ENCODE results near the gene IFI6.
"Not testable (repeated sequence)": the region's sequence is repeated elsewhere in the genome, so short reads cannot be mapped to it uniquely, and the experiment has no call there.

Gene IFI6

GRCh38 chr1:27627061-27627460 is 44.9 kb downstream of the IFI6 start:
- in situ Hi-C loops (cut with HindIII; ENCODE audit: low pct_unique_long_range_greater_than_20kb, low sequenced_read_pairs), result no loop called here
- TF ChIP-seq JUND (IDR thresholded peaks at IDR 0.05; ENCODE audit: low read depth), result no peak
- no peak for DNase-seq (ENCODE audit: low read depth in 1 of 2, low spot score in 1 of 2)

- in situ Hi-C loops (cut with HindIII; ENCODE audit: low pct_unique_long_range_greater_than_20kb, low sequenced_read_pairs), result no loop called here
- no peak for DNase-seq (ENCODE audit: low read depth in 1 of 2, low spot score in 1 of 2)
These were observed 45.7 kb downstream of the IFI6 start for GRCh38 chr1:27626031-27626935.

GRCh38 chr1:27624467-27625178 is 47.4 kb downstream of the IFI6 start:
- in situ Hi-C loops (cut with HindIII; ENCODE audit: low pct_unique_long_range_greater_than_20kb, low sequenced_read_pairs), result no loop called here
- no peak for TF ChIP-seq JUND (IDR thresholded peaks at IDR 0.05; ENCODE audit: low read depth)
- no peak for DNase-seq (ENCODE audit: low read depth in 1 of 2, low spot score in 1 of 2)

More at GRCh38 chr1:27626031-27626935, 45.7 kb downstream of the IFI6 start:
- TF ChIP-seq JUND (IDR thresholded peaks at IDR 0.05; ENCODE audit: low read depth), result no peak

- DNase-seq (ENCODE audit: low read depth in 1 of 2, low spot score in 1 of 2), result no peak
- in situ Hi-C loops (cut with HindIII; ENCODE audit: low pct_unique_long_range_greater_than_20kb, low sequenced_read_pairs), result no loop called here
These were observed 48.4 kb downstream of the IFI6 start for GRCh38 chr1:27623327-27624212.

GRCh38 chr1:27622828-27623227 is 49.2 kb downstream of the IFI6 start:
- no peak for DNase-seq (ENCODE audit: low read depth in 1 of 2, low spot score in 1 of 2)
- no peak for TF ChIP-seq JUND (IDR thresholded peaks at IDR 0.05; ENCODE audit: low read depth)
- in situ Hi-C loops (cut with HindIII; ENCODE audit: low pct_unique_long_range_greater_than_20kb, low sequenced_read_pairs), result no loop called here

More at GRCh38 chr1:27623327-27624212, 48.4 kb downstream of the IFI6 start:
- TF ChIP-seq JUND (IDR thresholded peaks at IDR 0.05; ENCODE audit: low read depth), result no peak

- no peak for TF ChIP-seq JUND (IDR thresholded peaks at IDR 0.05; ENCODE audit: low read depth)
- DNase-seq (ENCODE audit: low read depth in 1 of 2, low spot score in 1 of 2), result no peak
- in situ Hi-C loops (cut with HindIII; ENCODE audit: low pct_unique_long_range_greater_than_20kb, low sequenced_read_pairs), result no loop called here
These were observed 50.7 kb downstream of the IFI6 start for GRCh38 chr1:27621051-27621920.

- in situ Hi-C loops (cut with HindIII; ENCODE audit: low pct_unique_long_range_greater_than_20kb, low sequenced_read_pairs); DNase-seq (ENCODE audit: low read depth in 1 of 2, low spot score in 1 of 2): not testable (repeated sequence)
These were observed 52.1 kb downstream of the IFI6 start for GRCh38 chr1:27619782-27620438.

GRCh38 chr1:27618341-27619082 is 53.5 kb downstream of the IFI6 start:
- TF ChIP-seq JUND (IDR thresholded peaks at IDR 0.05; ENCODE audit: low read depth), result no peak
- in situ Hi-C loops (cut with HindIII; ENCODE audit: low pct_unique_long_range_greater_than_20kb, low sequenced_read_pairs), result no loop called here
- DNase-seq (ENCODE audit: low read depth in 1 of 2, low spot score in 1 of 2), result no peak

GRCh38 chr1:27617420-27617819 is 54.6 kb downstream of the IFI6 start:
- in situ Hi-C loops (cut with HindIII; ENCODE audit: low pct_unique_long_range_greater_than_20kb, low sequenced_read_pairs), result no loop called here
- TF ChIP-seq JUND (IDR thresholded peaks at IDR 0.05; ENCODE audit: low read depth), result no peak
- no peak for DNase-seq (ENCODE audit: low read depth in 1 of 2, low spot score in 1 of 2)

- in situ Hi-C loops (cut with HindIII; ENCODE audit: low pct_unique_long_range_greater_than_20kb, low sequenced_read_pairs), result no loop called here
- TF ChIP-seq JUND (IDR thresholded peaks at IDR 0.05; ENCODE audit: low read depth), result no peak
- DNase-seq (ENCODE audit: low read depth in 1 of 2, low spot score in 1 of 2), result no peak
These were observed 55.6 kb downstream of the IFI6 start for GRCh38 chr1:27616441-27616840.

All from T47D (cell line).